ENCODE results near the gene ACBD7. TPM values are rescaled to one million over a fixed set of nuclear protein-coding genes. Genes with fewer than 3 reads are reported as not detected.

The ACBD7 gene
- total RNA-seq, 4 donors from 2014 or later: 0.37 to 12.2 TPM; not detected in 2

DNA sequence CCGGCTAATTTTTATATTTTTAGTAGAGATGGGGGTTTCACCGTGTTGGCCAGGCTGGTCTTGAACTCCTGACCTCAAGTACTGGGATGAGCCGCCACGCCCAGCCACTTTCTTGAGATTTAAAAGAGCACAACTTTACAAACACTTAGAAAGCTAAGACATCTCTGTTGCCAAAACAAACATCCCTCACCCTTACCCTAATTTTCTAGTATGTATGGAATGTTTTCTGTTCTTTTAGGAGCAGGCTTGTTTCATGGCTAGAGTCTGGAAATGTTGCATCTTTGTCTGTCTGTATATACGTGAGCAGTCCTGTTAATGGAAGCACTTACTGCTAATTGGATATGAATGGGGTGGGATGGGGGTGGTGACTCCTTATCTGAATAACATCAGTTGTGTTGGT lies 42.0 kb downstream of the ACBD7 start:
- DNase-seq: no peak
- Histone ChIP-seq H3K36me3 (no peaks in the 10 kb centered on the region), H3K27me3 (no peaks in the 10 kb centered on the region), H3K4me3 (no peak overlapping the region), H3K4me1 (no peaks in the 10 kb centered on the region), H3K27ac (no peak overlapping the region), H3K9me3 (no peaks in the 10 kb centered on the region)
- no peak for TF ChIP-seq CTCF (IDR thresholded peaks at IDR 0.05)
- TF ChIP-seq POLR2A (IDR thresholded peaks at IDR 0.05): no peak
- intact Hi-C loops (cut with DNase I; ENCODE audit: low total_unique reads): no loop called here

- no peaks in the 10 kb centered on the region for H3K36me3 ChIP-seq
- DNase-seq: no peak
- no peaks in the 10 kb centered on the region for H3K9me3 ChIP-seq
- H3K27ac ChIP-seq: no peak overlapping the region
- no peak overlapping the region for H3K4me3 ChIP-seq
- no peaks in the 10 kb centered on the region for H3K27me3 ChIP-seq
- H3K4me1 ChIP-seq: no peaks in the 10 kb centered on the region
- intact Hi-C loops (cut with DNase I; ENCODE audit: low total_unique reads): no loop called here
- TF ChIP-seq POLR2A (IDR thresholded peaks at IDR 0.05) (no peak), CTCF (IDR thresholded peaks at IDR 0.05) (no peak)
Measured at GRCh38 chr10:15045380-15045779, 43.2 kb downstream of the ACBD7 start.

GRCh38 chr10:15043674-15044073 lies 44.9 kb downstream of the ACBD7 start, which contains the start of gene OLAH:
OLAH (plus strand) TSS chr10:15043943; CDS start chr10:15047289, 3,346 bp downstream.
- H3K4me3 ChIP-seq: no peak within 1 kb of the TSS
- no peaks in the 10 kb centered on the region for H3K36me3 ChIP-seq
- no peaks in the 10 kb centered on the region for H3K9me3 ChIP-seq
- no peak within 1 kb of the TSS for H3K27ac ChIP-seq
- intact Hi-C loops (cut with DNase I; ENCODE audit: low total_unique reads): no loop called here
- no peak for DNase-seq
- TF ChIP-seq POLR2A (IDR thresholded peaks at IDR 0.05) (no peak), CTCF (IDR thresholded peaks at IDR 0.05) (no peak)
- no peaks in the 10 kb centered on the region for H3K27me3 ChIP-seq
- H3K4me1 ChIP-seq: no peaks in the 10 kb centered on the region

- DNase-seq: no peak
- H3K4me1 ChIP-seq: no peaks in the 10 kb centered on the region
- intact Hi-C loops (cut with DNase I; ENCODE audit: low total_unique reads): no loop called here
Measured at GRCh38 chr10:15038416-15038815, 50.2 kb downstream of the ACBD7 start.

DNA sequence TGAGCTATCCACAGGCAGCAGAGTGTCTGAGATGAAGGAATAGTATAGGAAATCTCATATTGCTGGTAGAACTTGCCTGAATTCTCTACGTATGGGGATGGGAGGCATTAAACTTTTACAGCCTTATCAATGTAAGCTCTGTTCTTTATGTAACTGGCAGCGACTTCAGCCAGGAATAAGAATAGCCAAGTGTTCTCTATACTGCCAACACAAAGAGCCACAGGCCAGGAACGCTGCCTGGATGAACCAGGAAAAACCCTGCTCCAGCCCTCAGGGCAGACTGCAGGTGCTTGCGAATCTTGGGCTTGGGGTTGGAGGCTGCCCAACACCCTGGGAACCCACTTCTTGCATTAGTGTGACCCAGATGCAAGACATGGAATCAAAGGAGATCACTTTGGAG lies 50.9 kb downstream of the ACBD7 start:
- Histone ChIP-seq H3K27ac (no peak overlapping the region), H3K9me3 (no peaks in the 10 kb centered on the region), H3K4me3 (no peak overlapping the region), H3K4me1 (no peaks in the 10 kb centered on the region), H3K27me3 (no peaks in the 10 kb centered on the region), H3K36me3 (no peaks in the 10 kb centered on the region)
- intact Hi-C loops (cut with DNase I; ENCODE audit: low total_unique reads): no loop called here
- TF ChIP-seq POLR2A (IDR thresholded peaks at IDR 0.05) (no peak), CTCF (IDR thresholded peaks at IDR 0.05) (no peak)
- no peak for DNase-seq

More at GRCh38 chr10:15038416-15038815, 50.2 kb downstream of the ACBD7 start:
- Histone ChIP-seq H3K27me3 (no peaks in the 10 kb centered on the region), H3K9me3 (no peaks in the 10 kb centered on the region), H3K36me3 (no peaks in the 10 kb centered on the region), H3K4me3 (no peak overlapping the region), H3K27ac (no peak overlapping the region)
- TF ChIP-seq CTCF (IDR thresholded peaks at IDR 0.05) (no peak), POLR2A (IDR thresholded peaks at IDR 0.05) (no peak)

Measured in uterus (tissue), 4 donors.